ENCODE data around the gene TPST1. TPM values are rescaled to one million over a fixed set of nuclear protein-coding genes. Genes with fewer than 3 reads are reported as not detected.

The TPST1 gene
- total RNA-seq, 1 experiment from 2014 or later = 15.9 TPM

GRCh38 chr7:66319407-66319979 lies 114.4 kb downstream of the TPST1 start:
- no peak overlapping the region for H3K56ac ChIP-seq (ENCODE audit: insufficient read length, low read depth, low read length)
- no peak overlapping the region for H3K23ac ChIP-seq (ENCODE audit: insufficient read length, low read depth, low read length)
- no peak overlapping the region for H4K91ac ChIP-seq (ENCODE audit: insufficient read length, low read depth, low read length)
- Mint-ChIP-seq H3K27ac (no peak overlapping the region), H3K4me1 (peaks cover 16% of the 10 kb centered on the region in 2 experiments), H3K9me3 (peaks cover 20 to 26% of the 10 kb centered on the region in 2 experiments), H3K27me3 (ENCODE audit: low read depth) (no peaks in the 10 kb centered on the region; the same call in none of the 2 replicates), H3K4me3 (no peak overlapping the region), H3K36me3 (ENCODE audit: insufficient read depth in 1 of 3, low read depth in 3 of 3) (peaks cover 10 to 18% (median 15%) of the 10 kb centered on the region in 3 experiments)
- WGBS (ENCODE audit: extremely low coverage, insufficient read length, low lambda C conversion rate) = no CpG with 5 or more reads among the region's 1 CpG
- H3K4me2 ChIP-seq (ENCODE audit: insufficient read depth, insufficient read length, low read length) = no peak overlapping the region
- no peaks in the 10 kb centered on the region for H4K20me1 ChIP-seq (ENCODE audit: control insufficient read depth, insufficient read depth, insufficient read length)
- no peak overlapping the region for H3K27ac ChIP-seq (ENCODE audit: insufficient read length, low read depth, low read length)
- no peak overlapping the region for H4K8ac ChIP-seq (replicated peaks; ENCODE audit: insufficient read length, low read depth, low read length)
- TF ChIP-seq CTCF (conservative IDR thresholded peaks at IDR 0.05) = no peak
- no peak overlapping the region for H2BK5ac ChIP-seq (ENCODE audit: insufficient read length, low read length)
- peaks cover 2% of the 10 kb centered on the region; the same call in 1 of the 2 replicates for H3K4me1 ChIP-seq (ENCODE audit: insufficient read depth, low read length)
- H2AFZ ChIP-seq (ENCODE audit: low read length) = no peak overlapping the region
- no peak overlapping the region for H2AK5ac ChIP-seq (ENCODE audit: insufficient read length, low read length)
- no peak overlapping the region for H3T11ph ChIP-seq (ENCODE audit: low read length)
- no peak overlapping the region for H3K4ac ChIP-seq (ENCODE audit: low read depth, low read length)
- H3K9ac ChIP-seq (ENCODE audit: extremely low read depth, insufficient read length, low read length) = no peak overlapping the region
- H2BK12ac ChIP-seq (ENCODE audit: insufficient read length, low read depth, low read length) = no peak overlapping the region
- H2BK20ac ChIP-seq (ENCODE audit: low read depth, low read length, poor library complexity, severe bottlenecking) = no peak overlapping the region
- no peak overlapping the region for H3K14ac ChIP-seq (ENCODE audit: insufficient read depth, low read length)
- H4K5ac ChIP-seq (ENCODE audit: insufficient read length, low read depth, low read length) = no peak overlapping the region
- H3K18ac ChIP-seq (ENCODE audit: insufficient read length, low read depth, low read length) = no peak overlapping the region
- no peak overlapping the region for H2BK15ac ChIP-seq (ENCODE audit: low read depth, low read length)
- H3K9me3 ChIP-seq (ENCODE audit: control insufficient read depth, low read depth, low read length) = peaks cover 5% of the 10 kb centered on the region
- no peaks in the 10 kb centered on the region for H3K23me2 ChIP-seq (ENCODE audit: insufficient read length, low read depth, low read length, poor library complexity, severe bottlenecking)
- no peaks in the 10 kb centered on the region for H3K79me1 ChIP-seq (ENCODE audit: insufficient read depth, low read depth, low read length, poor library complexity, severe bottlenecking)
- DNase-seq = no peak
- H3K79me2 ChIP-seq (ENCODE audit: insufficient read depth, low read length) = no peaks in the 10 kb centered on the region
- H3K27me3 ChIP-seq (ENCODE audit: insufficient read depth, low read length) = no peaks in the 10 kb centered on the region
- H2BK120ac ChIP-seq (ENCODE audit: low read depth, low read length, poor library complexity, severe bottlenecking) = no peak overlapping the region
